Trophoblast cell (in vitro differentiated cells and primary cell): ENCODE measurements around the gene ACACA.

Experiments used
- DNase-seq, 2 donors: peaks; one replicate each; pipeline ENCODE4 v3.0.0-alpha.2; 2016
- H2AFZ ChIP-seq: 2 replicates; pipeline ENCODE4 v1.6.1; 2013; ENCODE audit warnings: low read length, moderate library complexity, mild to moderate bottlenecking; ENCODE audit not compliant: insufficient read depth, poor library complexity
- H2AK5ac ChIP-seq: 2 replicates; pipeline ENCODE4 v1.6.1; 2013; ENCODE audit warnings: mild to moderate bottlenecking, low read length
- H2BK120ac ChIP-seq: 2 replicates; pipeline ENCODE4 v1.6.1; 2013; ENCODE audit warnings: low read length, mild to moderate bottlenecking, moderate library complexity; ENCODE audit not compliant: insufficient read depth, poor library complexity
- H2BK12ac ChIP-seq: 2 replicates; pipeline ENCODE4 v1.6.1; 2013; ENCODE audit warnings: mild to moderate bottlenecking, low read length, moderate library complexity
- H2BK5ac ChIP-seq: 2 replicates; pipeline ENCODE4 v1.6.1; 2013; ENCODE audit warnings: low read length, low read depth, moderate library complexity, mild to moderate bottlenecking; ENCODE audit not compliant: poor library complexity
- H3K14ac ChIP-seq: 2 replicates; pipeline ENCODE4 v1.6.1; 2013; ENCODE audit warnings: mild to moderate bottlenecking, low read length
- H3K18ac ChIP-seq: 2 replicates; pipeline ENCODE4 v1.6.1; 2013; ENCODE audit warnings: mild to moderate bottlenecking, low read length
- H3K23ac ChIP-seq: 2 replicates; pipeline ENCODE4 v1.6.1; 2013; ENCODE audit warnings: low read length
- H3K27ac ChIP-seq: 2 replicates; pipeline ENCODE4 v1.5.1; 2013; ENCODE audit warnings: low read depth, mild to moderate bottlenecking, inconsistent platforms, low read length, moderate library complexity
- H3K27me3 ChIP-seq: 2 replicates; pipeline ENCODE4 v1.6.1; 2013; ENCODE audit warnings: inconsistent platforms, mild to moderate bottlenecking, low read length, moderate library complexity; ENCODE audit not compliant: insufficient read depth
- H3K36me3 ChIP-seq, 2 experiments: 1 replicate in 1 of 2; 2 replicates in 1 of 2; pipeline ENCODE4 v1.6.1; 2013; ENCODE audit warnings: low read length in 2 of 2, mild to moderate bottlenecking in 2 of 2, moderate library complexity in 1 of 2; ENCODE audit not compliant: insufficient read depth in 2 of 2, control insufficient read depth in 1 of 2
- H3K4ac ChIP-seq: 2 replicates; pipeline ENCODE4 v1.6.1; 2013; ENCODE audit warnings: low read depth, mild to moderate bottlenecking, low read length, moderate library complexity
- H3K4me1 ChIP-seq, 2 experiments: 1 replicate in 1 of 2; 2 replicates in 1 of 2; pipeline ENCODE4 v1.6.1; 2013; ENCODE audit warnings: low read length in 2 of 2, mild to moderate bottlenecking in 2 of 2, moderate library complexity in 1 of 2; ENCODE audit not compliant: insufficient read depth in 2 of 2, control insufficient read depth in 1 of 2
- H3K4me2 ChIP-seq: 2 replicates; pipeline ENCODE4 v1.6.1; 2013; ENCODE audit warnings: inconsistent platforms, mild to moderate bottlenecking, low read length, moderate library complexity
- H3K4me3 ChIP-seq: 2 replicates; pipeline ENCODE4 v1.5.1; 2013; ENCODE audit warnings: mild to moderate bottlenecking, low read depth, low read length, inconsistent platforms
- H3K79me1 ChIP-seq: one replicate; pipeline ENCODE4 v1.6.1; 2013; ENCODE audit warnings: low read length
- H3K79me2 ChIP-seq: 2 replicates; pipeline ENCODE4 v1.6.1; 2013; ENCODE audit warnings: low read length, mild to moderate bottlenecking; ENCODE audit not compliant: control insufficient read depth, insufficient read depth, poor library complexity
- H3K9ac ChIP-seq: 2 replicates; pipeline ENCODE4 v1.6.1; 2013; ENCODE audit warnings: mild to moderate bottlenecking, low read length
- H3K9me3 ChIP-seq: 2 replicates; pipeline ENCODE4 v1.6.1; 2013; ENCODE audit warnings: low read depth, mild to moderate bottlenecking, control low read depth, inconsistent platforms, low read length; ENCODE audit not compliant: insufficient read depth
- H4K12ac ChIP-seq: 2 replicates; pipeline ENCODE4 v1.6.1; 2013; ENCODE audit warnings: low read depth, mild to moderate bottlenecking, low read length, moderate library complexity
- H4K8ac ChIP-seq: 2 replicates; pipeline ENCODE4 v1.6.1; 2013; ENCODE audit warnings: low read depth, mild to moderate bottlenecking, low read length, moderate library complexity
- H4K91ac ChIP-seq: one replicate; pipeline ENCODE4 v1.6.1; 2013; ENCODE audit warnings: low read depth, mild to moderate bottlenecking, low read length, moderate library complexity
- WGBS: extraction: QIAGEN DNeasy Blood & Tissue Kit; methylation state at CpG from one replicate; pipeline ENCODE4 v1.1.7; 2013; ENCODE audit warnings: missing lambda C conversion rate; ENCODE audit not compliant: insufficient read length, insufficient coverage; ENCODE audit errors: extremely low coverage; 5-methylcytosine and 5-hydroxymethylcytosine counted together

Gene ACACA

DNA sequence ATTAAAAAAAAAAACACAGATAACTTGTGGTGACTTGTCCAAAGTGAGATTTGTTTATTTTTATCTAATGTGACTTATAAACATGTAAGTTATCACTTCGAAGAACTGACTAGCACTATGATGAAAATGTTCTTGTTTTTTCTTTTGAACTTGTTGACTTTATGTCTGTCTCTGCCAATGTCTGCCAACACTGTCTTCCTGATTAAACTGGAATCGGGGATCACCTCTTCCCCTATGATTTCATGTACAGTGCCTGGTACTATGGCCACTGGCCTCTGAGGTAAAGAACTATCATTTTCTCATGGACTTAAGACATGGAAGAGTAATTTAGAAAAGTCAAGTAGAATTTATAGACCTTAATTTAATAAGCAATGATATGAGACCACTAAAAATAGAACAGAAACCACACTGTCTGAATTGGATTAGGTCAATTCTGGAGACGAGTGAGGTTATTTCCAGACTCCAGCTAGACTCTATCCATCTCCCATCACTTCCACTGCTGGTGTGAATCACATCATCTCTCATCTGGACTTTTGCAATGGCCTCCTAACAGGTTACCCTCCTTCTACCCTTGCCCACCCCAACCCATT lies 22.0 kb downstream of the ACACA start:
- Histone ChIP-seq H3K79me2 (no peaks in the 10 kb centered on the region), H3K4ac (no peak overlapping the region), H4K12ac (no peak overlapping the region), H2AFZ (no peak overlapping the region), H3K23ac (no peak overlapping the region), H4K8ac (no peak overlapping the region), H3K14ac (no peak overlapping the region), H3K9me3 (no peaks in the 10 kb centered on the region), H3K79me1 (no peaks in the 10 kb centered on the region), H2BK12ac (no peak overlapping the region), H3K4me3 (no peak overlapping the region), H2AK5ac (no peak overlapping the region), H3K9ac (no peak overlapping the region), H3K18ac (no peak overlapping the region), H2BK120ac (no peak overlapping the region), H3K4me2 (no peak overlapping the region), H2BK5ac (no peak overlapping the region), H4K91ac (no peak overlapping the region), H3K27me3 (no peaks in the 10 kb centered on the region), H3K4me1 (no peaks in the 10 kb centered on the region), H3K27ac (no peak overlapping the region), H3K36me3 (no peaks in the 10 kb centered on the region)
- no peak for DNase-seq
- WGBS = no CpG with 5 or more reads among the region's 3 CpGs

DNA sequence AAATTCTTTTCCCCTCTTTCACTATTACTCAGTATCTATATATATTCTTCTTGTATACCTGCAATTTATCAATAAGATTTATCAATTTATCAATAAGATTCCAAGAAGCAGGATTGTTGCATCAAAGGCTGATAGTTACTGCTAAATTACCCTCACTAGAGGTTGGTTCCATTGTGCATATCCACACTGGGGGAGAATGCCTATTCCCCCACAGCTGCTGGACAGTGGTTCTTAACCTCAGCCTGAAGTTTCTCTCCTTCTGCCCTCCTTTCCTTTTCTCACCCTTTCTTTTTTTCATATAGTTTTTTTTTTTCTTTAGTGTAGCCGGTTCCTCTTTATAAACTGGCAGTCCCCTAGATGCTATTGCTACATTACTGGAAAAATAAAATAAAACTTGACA lies 24.6 kb downstream of the ACACA start:
- no peak overlapping the region for H4K12ac ChIP-seq
- H2BK12ac ChIP-seq = no peak overlapping the region
- no peak overlapping the region for H2AK5ac ChIP-seq
- H3K27me3 ChIP-seq = no peaks in the 10 kb centered on the region
- DNase-seq = no peak
- H3K4me3 ChIP-seq = no peak overlapping the region
- H3K4me2 ChIP-seq = no peak overlapping the region
- H2BK120ac ChIP-seq = no peak overlapping the region
- no peaks in the 10 kb centered on the region for H3K4me1 ChIP-seq
- no peak overlapping the region for H3K18ac ChIP-seq
- no peak overlapping the region for H3K27ac ChIP-seq
- no peak overlapping the region for H3K4ac ChIP-seq
- no peak overlapping the region for H3K23ac ChIP-seq
- no peaks in the 10 kb centered on the region for H3K36me3 ChIP-seq
- no peaks in the 10 kb centered on the region for H3K79me1 ChIP-seq
- no peak overlapping the region for H2BK5ac ChIP-seq
- no peak overlapping the region for H4K91ac ChIP-seq
- H3K14ac ChIP-seq = no peak overlapping the region
- WGBS = no CpG with 5 or more reads among the region's 1 CpG
- no peak overlapping the region for H2AFZ ChIP-seq
- no peaks in the 10 kb centered on the region for H3K9me3 ChIP-seq
- no peaks in the 10 kb centered on the region for H3K79me2 ChIP-seq
- H4K8ac ChIP-seq = no peak overlapping the region
- no peak overlapping the region for H3K9ac ChIP-seq

DNA sequence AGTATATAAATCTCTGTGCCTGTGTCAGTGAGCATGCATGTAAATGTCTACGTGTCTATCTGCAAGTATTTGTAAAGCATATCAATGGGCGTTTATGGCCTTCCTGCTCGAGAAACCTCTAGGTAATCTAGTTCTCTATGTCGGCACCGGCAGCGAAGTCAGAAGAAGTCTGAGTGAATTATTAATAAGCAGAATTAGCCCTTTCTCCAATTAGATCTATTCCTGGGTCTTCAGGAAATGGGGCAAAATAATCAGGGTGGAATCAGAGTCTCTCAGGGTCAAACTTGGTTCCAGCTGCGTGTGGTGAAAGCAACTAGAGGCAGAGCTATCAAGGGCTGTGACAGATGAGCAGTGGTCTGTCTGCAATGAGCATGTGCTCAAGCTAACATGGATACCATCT lies 30.9 kb downstream of the ACACA start, which contains the start of gene C17orf78:
TSS of gene C17orf78 (plus strand) at position 280 of the 400 bp plus-strand sequence. CDS start at position 388, 108 bp downstream.
- Histone ChIP-seq H2BK120ac (no peak within 1 kb of the TSS), H2AFZ (no peak within 1 kb of the TSS), H2AK5ac (no peak within 1 kb of the TSS), H3K4me3 (no peak within 1 kb of the TSS), H3K79me2 (no peaks in the 10 kb centered on the region), H3K9me3 (no peaks in the 10 kb centered on the region), H3K4ac (no peak within 1 kb of the TSS), H3K79me1 (no peaks in the 10 kb centered on the region), H2BK5ac (no peak within 1 kb of the TSS), H3K36me3 (no peaks in the 10 kb centered on the region), H3K4me1 (no peaks in the 10 kb centered on the region), H3K18ac (no peak within 1 kb of the TSS), H3K27ac (no peak within 1 kb of the TSS), H2BK12ac (no peak within 1 kb of the TSS), H3K9ac (no peak within 1 kb of the TSS), H3K23ac (no peak within 1 kb of the TSS), H4K91ac (no peak within 1 kb of the TSS), H3K4me2 (no peak within 1 kb of the TSS), H3K27me3 (no peaks in the 10 kb centered on the region), H4K8ac (no peak within 1 kb of the TSS), H3K14ac (no peak within 1 kb of the TSS), H4K12ac (no peak within 1 kb of the TSS)
- no peak for DNase-seq
- no CpG with 5 or more reads among the region's 7 CpGs for WGBS

- Histone ChIP-seq H3K14ac (no peak overlapping the region), H3K27me3 (no peaks in the 10 kb centered on the region), H2BK5ac (no peak overlapping the region), H3K9me3 (no peaks in the 10 kb centered on the region), H3K18ac (no peak overlapping the region), H3K4me2 (no peak overlapping the region), H3K4me3 (no peak overlapping the region), H3K79me2 (no peaks in the 10 kb centered on the region), H3K4ac (no peak overlapping the region), H3K9ac (no peak overlapping the region), H4K12ac (no peak overlapping the region), H3K79me1 (no peaks in the 10 kb centered on the region), H2AK5ac (no peak overlapping the region), H4K8ac (no peak overlapping the region), H3K4me1 (no peaks in the 10 kb centered on the region), H4K91ac (no peak overlapping the region), H3K23ac (no peak overlapping the region), H3K36me3 (no peaks in the 10 kb centered on the region), H2BK12ac (no peak overlapping the region), H2AFZ (no peak overlapping the region), H3K27ac (no peak overlapping the region), H2BK120ac (no peak overlapping the region)
- no CpG with 5 or more reads among the region's 4 CpGs for WGBS
- DNase-seq = peak; percentile 74 to 82
These were observed 33.0 kb downstream of the ACACA start for GRCh38 chr17:37373530-37374159.
